Adipocyte (in vitro differentiated cells): ENCODE results near the gene TTYH2.
"Not testable (repeated sequence)": the region's sequence is repeated elsewhere in the genome, so short reads cannot be mapped to it uniquely, and the experiment has no call there.

ENCODE experiments used
- DNase-seq: peaks from one replicate; pipeline ENCODE4 v3.0.0-alpha.2; 2015; ENCODE audit warnings: low read depth
- H3K27me3 ChIP-seq: replicated peaks from 2 replicates; pipeline ENCODE4 v1.7.0; 2013; ENCODE audit warnings: mild to moderate bottlenecking, low read length, moderate library complexity; ENCODE audit not compliant: control insufficient read depth, insufficient read depth
- H3K36me3 ChIP-seq: 2 replicates; pipeline ENCODE4 v1.7.0; 2013; ENCODE audit warnings: low read length, mild to moderate bottlenecking, moderate library complexity; ENCODE audit not compliant: control insufficient read depth, insufficient read depth, severe bottlenecking
- H3K4me1 ChIP-seq: 2 replicates; pipeline ENCODE4 v1.7.0; 2013; ENCODE audit warnings: mild to moderate bottlenecking, low read length, moderate library complexity; ENCODE audit not compliant: control insufficient read depth, insufficient read depth
- H3K4me3 ChIP-seq: 2 replicates; pipeline ENCODE4 v1.7.0; 2013; ENCODE audit warnings: mild to moderate bottlenecking, low read length, moderate library complexity
- H3K9ac ChIP-seq: 2 replicates; pipeline ENCODE4 v1.7.0; 2013; ENCODE audit warnings: mild to moderate bottlenecking, low read length, moderate library complexity
- H3K9me3 ChIP-seq: 2 replicates; pipeline ENCODE4 v1.7.0; 2013; ENCODE audit warnings: mild to moderate bottlenecking, low read length, moderate library complexity; ENCODE audit not compliant: control insufficient read depth

The TTYH2 gene

DNA sequence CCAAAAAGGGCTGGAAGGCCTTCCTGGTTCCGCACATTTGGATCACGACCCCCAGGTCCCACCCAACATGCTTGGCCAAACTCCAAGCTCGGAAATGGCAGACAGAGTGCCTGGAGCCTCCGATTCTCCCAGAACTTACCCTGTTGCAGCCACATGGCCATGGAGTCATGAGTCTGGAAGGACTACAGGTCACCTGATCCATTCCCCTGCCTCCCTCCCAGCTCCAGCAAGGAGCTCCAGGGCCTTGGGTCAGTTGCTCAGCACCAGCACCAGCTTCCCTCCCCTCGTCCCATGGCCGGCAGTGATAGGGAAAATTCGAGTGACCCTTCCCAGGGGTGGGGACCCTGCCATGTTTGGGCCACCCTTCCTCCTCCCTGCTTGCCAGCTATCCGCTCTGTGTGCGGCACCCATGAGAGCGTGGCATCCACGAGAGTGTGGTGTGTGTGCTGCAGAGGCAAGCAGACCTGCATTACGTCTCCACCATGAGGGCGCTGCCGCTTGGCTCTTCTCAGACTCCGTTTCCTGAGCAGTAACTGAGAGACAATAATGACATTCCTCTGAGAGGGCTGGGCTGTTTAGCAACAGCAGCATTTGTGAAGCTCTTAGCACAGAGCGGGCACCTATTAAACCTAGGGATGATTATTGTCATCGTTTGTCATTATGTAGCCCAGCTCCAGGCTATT is 31.2 kb upstream of the TTYH2 start:
- Histone ChIP-seq H3K9me3 (no peaks in the 10 kb centered on the region), H3K4me3 (no peak overlapping the region), H3K9ac (no peak overlapping the region), H3K4me1 (no peaks in the 10 kb centered on the region), H3K36me3 (no peaks in the 10 kb centered on the region), H3K27me3 (peaks cover 57% of the 10 kb centered on the region)
- DNase-seq: no peak

DNA sequence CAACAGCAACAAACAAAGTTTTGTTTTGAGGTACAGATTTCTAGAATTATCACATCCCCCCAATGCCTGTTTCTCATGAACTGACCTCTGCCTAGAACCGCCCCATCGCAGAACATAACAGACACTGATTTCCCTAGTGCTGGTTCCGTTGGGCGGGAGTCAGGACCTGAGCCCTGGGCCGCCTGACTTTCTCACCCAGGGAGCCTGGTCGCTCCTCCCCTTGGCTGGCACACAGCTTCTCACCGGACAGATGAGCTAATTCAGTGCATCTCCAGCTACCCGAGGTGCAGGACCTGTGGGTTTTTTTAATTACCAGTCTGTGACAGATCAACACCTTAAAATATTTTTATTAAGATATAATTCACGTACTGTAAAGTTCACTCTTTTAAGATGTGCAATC is 30.0 kb upstream of the TTYH2 start:
- H3K4me3 ChIP-seq: no peak overlapping the region
- H3K4me1 ChIP-seq: no peaks in the 10 kb centered on the region
- H3K27me3 ChIP-seq: peaks cover 65% of the 10 kb centered on the region
- no peaks in the 10 kb centered on the region for H3K36me3 ChIP-seq
- no peak overlapping the region for H3K9ac ChIP-seq
- H3K9me3 ChIP-seq: no peaks in the 10 kb centered on the region
- no peak for DNase-seq

DNA sequence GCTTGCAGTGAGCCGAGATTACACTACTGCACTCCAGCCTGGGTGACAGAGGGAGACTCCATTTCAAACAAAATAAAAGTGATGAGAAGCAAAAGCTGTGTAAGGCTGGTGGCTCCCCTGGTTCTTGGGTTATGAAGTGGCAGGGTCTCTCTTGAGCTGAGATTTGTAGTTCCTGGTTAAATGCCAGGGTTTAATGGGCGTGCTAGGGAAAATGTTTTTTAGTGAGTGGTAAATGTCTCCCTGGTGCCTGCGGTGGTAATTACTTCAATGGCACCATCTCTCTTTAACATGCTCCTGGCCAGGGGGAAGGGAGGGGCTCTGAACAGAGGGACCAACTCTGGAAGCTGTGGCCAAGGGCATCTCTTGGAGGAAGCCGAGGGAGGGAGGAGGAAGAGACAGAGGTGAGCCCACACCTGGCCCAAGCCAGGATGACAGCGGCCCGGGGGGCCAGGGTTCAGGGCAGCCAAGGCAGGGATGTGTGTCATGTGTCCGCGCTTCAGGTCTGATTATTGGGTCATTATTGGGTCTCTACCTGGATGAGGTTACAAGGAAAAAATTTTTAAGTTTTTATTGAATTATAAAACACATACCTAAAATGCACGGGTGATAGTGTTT is 27.7 kb upstream of the TTYH2 start:
- DNase-seq: no peak
- no peak overlapping the region for H3K4me3 ChIP-seq
- H3K9me3 ChIP-seq: no peaks in the 10 kb centered on the region
- H3K27me3 ChIP-seq: peaks cover 46% of the 10 kb centered on the region
- no peaks in the 10 kb centered on the region for H3K36me3 ChIP-seq
- H3K4me1 ChIP-seq: no peaks in the 10 kb centered on the region
- H3K9ac ChIP-seq: no peak overlapping the region

GRCh38 chr17:74186498-74186897 is 26.9 kb upstream of the TTYH2 start:
- no peak for DNase-seq
- no peaks in the 10 kb centered on the region for H3K4me1 ChIP-seq
- no peaks in the 10 kb centered on the region for H3K9me3 ChIP-seq
- H3K27me3 ChIP-seq: peaks cover 38% of the 10 kb centered on the region
- H3K9ac ChIP-seq: no peak overlapping the region
- no peaks in the 10 kb centered on the region for H3K36me3 ChIP-seq
- H3K4me3 ChIP-seq: no peak overlapping the region

GRCh38 chr17:74187761-74188160 is 25.6 kb upstream of the TTYH2 start:
- Histone ChIP-seq H3K9ac (no peak overlapping the region), H3K36me3 (no peaks in the 10 kb centered on the region), H3K27me3 (peaks cover 28% of the 10 kb centered on the region), H3K4me3 (no peak overlapping the region), H3K4me1 (no peaks in the 10 kb centered on the region), H3K9me3 (no peaks in the 10 kb centered on the region)
- DNase-seq: no peak

DNA sequence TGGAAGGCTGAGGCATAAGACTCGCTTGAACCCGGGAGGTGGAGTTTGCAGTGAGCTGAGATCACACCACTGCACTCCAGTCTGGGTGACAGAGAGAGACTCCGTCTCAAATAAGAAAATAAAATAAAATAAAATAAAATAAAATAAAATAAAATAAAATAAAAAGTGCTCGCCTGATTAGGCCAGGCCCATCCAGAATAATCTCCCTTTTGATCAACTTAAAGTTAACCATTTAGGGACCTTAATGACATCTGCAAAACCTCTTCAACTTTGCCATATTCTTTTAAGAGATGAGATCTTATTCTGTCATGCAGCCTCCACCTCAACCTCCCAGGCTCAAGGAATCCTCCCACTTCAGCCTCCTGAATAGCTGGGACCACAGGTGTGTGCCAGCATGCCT is 24.7 kb upstream of the TTYH2 start:
- not testable (repeated sequence) for H3K9me3 ChIP-seq, DNase-seq, H3K36me3 ChIP-seq, H3K4me3 ChIP-seq, H3K4me1 ChIP-seq, H3K9ac ChIP-seq
- peaks cover 28% of the 10 kb centered on the region for H3K27me3 ChIP-seq

DNA sequence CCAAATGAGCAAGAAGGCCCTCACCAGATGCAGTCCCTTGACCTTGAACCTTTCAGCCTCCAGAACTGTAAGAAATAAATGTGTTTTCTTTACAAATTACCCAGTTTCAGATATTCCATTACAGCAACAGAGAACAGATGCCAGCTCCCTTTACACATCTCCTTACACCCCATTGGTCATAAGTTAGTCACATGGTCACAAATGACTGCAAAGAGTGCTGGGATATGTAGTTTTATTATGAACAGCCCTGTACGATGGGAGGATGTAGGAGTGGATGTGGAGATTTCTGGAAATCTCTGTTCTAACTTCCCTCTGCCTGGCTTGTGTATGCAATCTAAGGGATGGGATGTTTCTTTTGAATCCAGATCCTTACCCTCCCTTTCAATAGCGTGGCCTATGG is 23.2 kb upstream of the TTYH2 start:
- DNase-seq: peak; percentile 48
- H3K27me3 ChIP-seq: peaks cover 37% of the 10 kb centered on the region
- no peaks in the 10 kb centered on the region for H3K4me1 ChIP-seq
- H3K9me3 ChIP-seq: no peaks in the 10 kb centered on the region
- H3K9ac ChIP-seq: no peak overlapping the region
- H3K36me3 ChIP-seq: no peaks in the 10 kb centered on the region
- H3K4me3 ChIP-seq: no peak overlapping the region

- Histone ChIP-seq H3K27me3 (peaks cover 44% of the 10 kb centered on the region), H3K9ac (no peak overlapping the region), H3K4me1 (no peaks in the 10 kb centered on the region), H3K36me3 (no peaks in the 10 kb centered on the region), H3K9me3 (no peaks in the 10 kb centered on the region), H3K4me3 (no peak overlapping the region)
- DNase-seq: peak; percentile 53
Measured at GRCh38 chr17:74190807-74191406, 22.5 kb upstream of the TTYH2 start.

DNA sequence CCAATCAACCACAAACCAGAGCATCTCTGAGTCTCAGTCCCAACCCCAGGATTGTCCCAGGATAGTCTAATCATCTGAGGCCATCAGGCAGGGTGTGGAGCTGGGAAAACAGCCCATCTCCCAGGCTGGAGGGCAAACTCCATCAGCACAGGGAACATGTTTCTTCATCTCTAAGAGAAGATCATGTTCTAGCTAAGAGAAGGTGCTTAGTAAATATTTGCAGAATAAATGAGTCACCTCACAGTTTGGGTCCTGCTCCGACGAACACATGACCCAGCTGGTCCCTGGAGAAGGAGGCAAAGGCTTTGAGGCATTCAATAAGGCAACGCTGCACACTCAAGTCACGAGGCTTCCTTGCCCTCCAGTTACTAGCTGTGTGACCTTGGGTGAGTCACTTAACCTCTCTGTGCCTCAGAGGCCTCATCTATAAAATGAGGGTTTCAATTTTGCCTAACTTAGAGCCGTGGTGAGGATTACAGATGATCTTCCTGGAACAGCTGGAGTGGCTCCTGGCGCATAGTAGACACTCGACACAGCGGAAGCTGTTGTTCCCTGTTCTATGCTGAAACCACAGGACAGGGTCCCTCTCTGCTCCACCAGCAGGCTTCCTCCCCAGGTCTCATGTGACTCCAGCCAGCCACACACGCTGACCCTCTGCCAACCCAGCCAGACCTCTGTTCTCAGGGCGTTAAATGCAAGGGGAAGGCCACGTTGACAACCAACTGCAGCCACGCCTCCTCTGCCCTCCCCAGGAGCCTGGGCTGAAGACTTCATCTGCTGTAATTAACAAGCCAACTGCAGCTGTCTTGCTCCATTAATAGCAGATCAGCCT is 20.2 kb upstream of the TTYH2 start:
- no peaks in the 10 kb centered on the region for H3K36me3 ChIP-seq
- H3K27me3 ChIP-seq: peaks cover 48% of the 10 kb centered on the region
- no peak overlapping the region for H3K4me3 ChIP-seq
- no peaks in the 10 kb centered on the region for H3K4me1 ChIP-seq
- H3K9ac ChIP-seq: no peak overlapping the region
- H3K9me3 ChIP-seq: no peaks in the 10 kb centered on the region
- no peak for DNase-seq

DNA sequence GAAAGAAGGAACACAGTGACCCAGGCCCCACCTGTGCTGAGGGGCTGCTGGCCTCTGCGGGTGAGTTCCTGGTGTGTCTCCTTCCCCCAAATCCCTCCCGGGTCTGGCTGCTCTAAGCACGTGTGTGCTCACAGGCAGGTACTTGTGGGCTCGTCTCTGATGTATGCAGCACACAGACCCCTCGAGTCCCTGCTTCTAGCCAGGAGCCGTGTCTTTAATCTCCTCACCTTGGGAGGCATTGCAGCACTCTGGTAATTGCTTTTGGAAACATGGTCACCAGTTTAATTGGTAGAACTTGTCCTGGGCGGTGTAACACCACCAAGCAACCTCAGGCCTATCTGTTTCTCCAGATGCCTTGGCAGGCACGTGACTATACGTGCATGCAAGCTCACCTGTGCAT is 18.7 kb upstream of the TTYH2 start:
- no peak for DNase-seq
- Histone ChIP-seq H3K9me3 (no peaks in the 10 kb centered on the region), H3K4me3 (no peak overlapping the region), H3K36me3 (no peaks in the 10 kb centered on the region), H3K27me3 (peaks cover 56% of the 10 kb centered on the region), H3K9ac (no peak overlapping the region), H3K4me1 (peaks cover under 1% of the 10 kb centered on the region)
